GM10266 (cell line): ENCODE data around the gene RNF223.

Experiments used
- DNase-seq: peaks from one replicate; pipeline ENCODE4 v3.0.0; 2012; ENCODE audit errors: extremely low spot score
- TF ChIP-seq, protein P1 (sequence below): IDR thresholded peaks from 2 replicates; pipeline ENCODE4 v1.5.1; 2012; ENCODE audit warnings: mild to moderate bottlenecking, low read depth; ENCODE audit not compliant: control insufficient read depth, insufficient read depth; ENCODE audit errors: missing control alignments

The RNF223 gene

DNA sequence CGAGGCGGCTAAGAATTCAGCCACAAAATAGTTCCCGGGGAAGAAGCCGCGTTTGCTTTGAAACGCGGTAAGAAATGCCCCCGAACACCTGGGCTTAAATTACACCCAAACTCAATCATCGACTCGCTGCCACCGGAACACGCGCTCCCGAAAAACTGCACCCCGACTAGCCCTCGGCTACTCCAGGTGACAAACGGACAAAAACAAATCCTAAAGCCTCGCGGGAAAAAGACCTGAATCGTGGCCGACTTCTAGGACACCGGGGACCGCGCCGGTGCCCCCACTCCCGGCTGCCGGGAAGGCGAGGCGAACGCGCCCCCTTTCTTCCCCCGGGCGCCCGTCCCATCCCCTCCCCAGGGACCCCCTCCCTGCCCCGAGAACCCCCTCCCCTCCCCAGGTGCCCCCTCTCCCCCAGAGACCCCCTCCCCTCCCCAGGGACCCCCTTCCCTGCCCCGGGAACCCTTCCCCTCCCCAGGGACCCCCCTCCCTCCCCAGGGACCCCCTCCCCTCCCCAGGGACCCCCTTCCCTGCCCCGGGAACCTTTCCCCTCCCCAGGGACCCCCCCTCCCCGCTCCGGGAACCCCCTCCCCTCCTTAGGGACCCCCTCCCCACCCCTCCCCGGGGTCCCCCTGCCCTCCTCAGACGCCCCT lies 41.2 kb upstream of the RNF223 start:
- DNase-seq: no peak
- TF ChIP-seq, protein P1, sequence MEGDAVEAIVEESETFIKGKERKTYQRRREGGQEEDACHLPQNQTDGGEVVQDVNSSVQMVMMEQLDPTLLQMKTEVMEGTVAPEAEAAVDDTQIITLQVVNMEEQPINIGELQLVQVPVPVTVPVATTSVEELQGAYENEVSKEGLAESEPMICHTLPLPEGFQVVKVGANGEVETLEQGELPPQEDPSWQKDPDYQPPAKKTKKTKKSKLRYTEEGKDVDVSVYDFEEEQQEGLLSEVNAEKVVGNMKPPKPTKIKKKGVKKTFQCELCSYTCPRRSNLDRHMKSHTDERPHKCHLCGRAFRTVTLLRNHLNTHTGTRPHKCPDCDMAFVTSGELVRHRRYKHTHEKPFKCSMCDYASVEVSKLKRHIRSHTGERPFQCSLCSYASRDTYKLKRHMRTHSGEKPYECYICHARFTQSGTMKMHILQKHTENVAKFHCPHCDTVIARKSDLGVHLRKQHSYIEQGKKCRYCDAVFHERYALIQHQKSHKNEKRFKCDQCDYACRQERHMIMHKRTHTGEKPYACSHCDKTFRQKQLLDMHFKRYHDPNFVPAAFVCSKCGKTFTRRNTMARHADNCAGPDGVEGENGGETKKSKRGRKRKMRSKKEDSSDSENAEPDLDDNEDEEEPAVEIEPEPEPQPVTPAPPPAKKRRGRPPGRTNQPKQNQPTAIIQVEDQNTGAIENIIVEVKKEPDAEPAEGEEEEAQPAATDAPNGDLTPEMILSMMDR: no peak

DNA sequence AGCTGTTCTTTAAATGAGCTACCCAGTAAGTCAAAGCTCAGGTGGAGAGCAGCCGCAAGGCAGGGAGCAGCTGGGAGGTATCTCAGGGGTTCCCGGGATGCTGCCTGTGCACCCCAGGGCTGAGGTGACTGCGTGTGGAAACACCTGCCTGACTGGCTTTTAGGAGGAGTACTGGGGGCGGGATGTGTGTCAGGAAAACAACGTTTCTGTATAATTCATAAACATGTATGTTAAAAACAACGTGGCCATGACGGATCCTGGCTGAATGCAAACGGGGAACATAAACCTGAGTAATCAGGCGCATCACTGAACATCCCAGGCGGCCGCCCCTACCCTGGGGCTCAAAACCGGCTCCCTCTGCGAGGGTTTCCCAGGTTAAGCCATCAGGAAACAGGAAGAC lies 40.3 kb upstream of the RNF223 start:
- TF ChIP-seq, protein P1: no peak
- no peak for DNase-seq

DNA sequence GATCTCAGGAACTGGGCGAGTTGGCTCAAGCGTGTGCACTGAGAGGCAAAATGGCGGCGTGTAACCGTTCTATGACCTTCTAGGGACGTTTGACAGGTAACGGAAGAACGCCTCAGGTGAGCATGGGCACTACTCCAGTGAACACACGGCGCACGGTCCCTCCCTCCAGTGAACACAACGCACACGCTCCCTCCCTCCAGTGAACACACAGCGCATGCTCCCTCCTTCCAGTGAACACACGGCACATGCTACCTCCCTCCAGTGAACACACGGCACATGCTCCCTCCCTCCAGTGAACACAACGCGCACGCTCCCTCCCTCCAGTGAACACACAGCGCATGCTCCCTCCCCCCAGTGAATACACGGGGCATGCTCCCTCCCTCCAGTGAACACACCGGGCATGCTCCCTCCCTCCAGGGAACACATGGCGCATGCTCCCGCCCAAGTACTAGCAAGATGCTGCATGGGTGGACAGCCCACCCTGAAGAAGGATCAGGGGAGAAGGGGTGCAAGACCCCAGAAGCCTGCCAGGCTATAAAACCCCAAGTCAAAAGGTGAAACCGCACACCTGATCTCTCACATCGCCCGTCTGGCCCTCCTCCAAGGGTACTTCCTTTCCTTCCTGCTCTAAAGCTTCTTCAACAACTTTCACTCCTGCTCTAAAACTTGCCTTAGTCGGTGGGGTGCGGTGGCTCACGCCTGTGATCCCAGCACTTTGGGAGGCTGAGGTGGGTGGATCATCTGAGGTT lies 38.3 kb upstream of the RNF223 start:
- DNase-seq: no peak
- TF ChIP-seq, protein P1: no peak

DNA sequence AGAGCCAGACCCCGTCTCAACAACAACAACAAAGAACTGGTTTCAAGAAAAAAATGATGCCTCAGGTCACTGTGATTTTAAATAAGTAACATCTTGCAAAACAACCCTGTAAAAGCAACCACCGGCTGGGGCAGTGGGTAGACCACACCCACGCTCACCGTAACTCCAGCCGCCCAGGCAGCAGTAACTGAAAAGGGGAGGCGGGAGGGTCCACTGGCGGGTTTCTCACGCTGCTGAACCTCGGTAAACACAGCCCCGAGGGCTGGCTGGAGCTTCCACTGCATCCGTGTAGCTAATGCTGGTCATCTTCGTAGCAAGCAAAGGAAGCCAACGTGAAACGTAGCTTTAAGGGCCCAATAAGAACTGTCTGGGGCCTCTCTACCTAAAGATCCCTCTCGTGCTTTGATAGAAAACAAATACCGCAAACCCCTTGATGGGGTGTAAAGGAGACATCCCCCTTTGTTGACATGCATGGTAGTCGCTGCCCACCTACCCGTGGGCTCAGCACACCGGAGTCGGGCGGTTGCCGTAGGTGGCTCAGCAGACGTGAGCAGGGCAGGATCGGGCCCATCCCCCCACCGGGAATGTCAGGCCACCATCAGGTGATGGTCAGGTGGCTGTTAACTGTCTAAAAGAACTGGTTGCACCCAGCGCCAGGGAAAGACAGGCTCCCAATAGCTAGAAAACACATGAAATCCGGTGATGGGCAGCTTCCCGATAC lies 37.6 kb upstream of the RNF223 start:
- DNase-seq: no peak
- TF ChIP-seq, protein P1: no peak

DNA sequence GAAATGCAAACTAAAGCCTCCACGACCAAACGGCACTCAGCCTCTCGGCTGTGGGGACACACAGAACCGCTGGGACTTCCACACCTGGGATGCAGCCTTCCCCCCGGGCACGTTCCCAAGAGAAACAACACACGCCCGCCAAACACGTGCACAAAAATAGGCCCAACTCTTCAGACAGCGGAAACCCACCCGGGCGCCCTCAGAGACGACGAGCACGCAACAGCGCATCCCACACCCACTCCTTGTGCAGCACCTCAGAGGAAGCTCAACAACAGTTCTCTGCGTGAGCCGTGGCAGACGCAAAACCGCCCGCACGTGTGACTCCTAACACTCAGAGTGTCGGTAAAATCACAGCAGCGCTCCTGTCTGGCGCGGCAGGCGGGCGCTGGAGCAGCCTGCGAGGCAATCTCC lies 36.5 kb upstream of the RNF223 start:
- TF ChIP-seq, protein P1: no peak
- DNase-seq: no peak

DNA sequence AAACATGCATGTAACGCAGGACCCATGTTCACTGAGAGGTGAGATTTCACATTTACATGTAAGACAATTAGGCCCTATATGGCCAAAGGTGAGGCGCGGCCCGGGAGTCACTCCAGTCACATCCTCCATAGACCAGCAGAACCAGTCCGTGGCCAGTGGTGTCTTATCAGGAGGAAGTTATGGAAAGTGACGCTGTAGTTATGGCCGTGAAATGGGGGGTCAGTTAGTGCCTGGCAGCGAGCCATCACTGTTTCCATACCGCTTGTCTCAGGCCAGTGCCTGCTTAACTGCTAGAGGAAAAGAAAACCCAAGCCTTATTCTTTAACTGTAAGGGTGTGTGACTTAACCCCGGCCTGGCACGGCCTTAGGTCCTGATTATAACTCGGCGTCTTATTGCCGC lies 35.6 kb upstream of the RNF223 start:
- DNase-seq: no peak
- TF ChIP-seq, protein P1: no peak
